ENCODE data around the gene KIF26B. TPM values are rescaled to one million over a fixed set of nuclear protein-coding genes. Genes with fewer than 3 reads are reported as not detected.

KIF26B gene
- total and polyA plus RNA-seq, 10 of the 15 experiments (the other 5 are each of a cell fraction or from before 2014, with no cell fraction given) = 0.35 to 11.6 (median 2.2) TPM

DNA sequence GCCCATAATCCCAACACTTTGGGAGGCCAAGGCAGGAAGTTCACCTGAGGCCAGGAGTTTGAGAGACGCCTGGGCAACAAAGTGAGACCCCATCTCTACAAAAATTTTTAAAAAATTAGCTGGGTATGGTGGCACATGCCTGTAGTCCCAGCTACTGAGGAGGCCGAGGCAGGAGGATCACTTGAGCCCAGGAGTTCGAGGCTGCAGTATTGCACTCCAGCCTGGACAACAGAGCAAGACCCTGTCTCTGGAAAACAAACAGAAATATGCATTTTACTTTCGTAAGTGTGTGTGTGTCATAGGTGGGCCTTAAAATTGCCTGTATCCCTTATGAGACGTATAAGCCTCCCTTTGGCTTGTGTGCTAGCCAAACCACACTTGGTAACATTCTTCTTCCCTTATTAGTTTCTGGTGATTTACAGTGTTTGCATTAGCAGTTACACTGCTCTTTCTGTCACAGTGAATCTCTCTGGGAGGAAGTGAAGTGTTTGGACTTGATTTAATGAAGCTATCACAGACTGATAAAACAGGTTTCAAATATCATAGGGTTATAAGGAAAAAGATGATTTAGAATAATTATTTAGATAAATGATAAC is 48.9 kb upstream of the KIF26B start:
- no peaks in the 10 kb centered on the region for H3K4me1 ChIP-seq (ENCODE audit: control insufficient read depth, insufficient read depth, low read length)
- ChIA-PET SMC1A (ENCODE audit: uncharacterized antibody, unreplicated experiment) (no interaction called here), CTCF (no interaction called here), POLR2A (no interaction called here), RAD21 (ENCODE audit: unreplicated experiment) (no interaction called here)
- in situ Hi-C loops (cut with MboI) (no loop called here), intact Hi-C loops (cut with micrococcal nuclease; ENCODE audit: unreplicated experiment) (no loop called here)
- no peak for FAIRE-seq
- no peak overlapping the region for H3K4me3 ChIP-seq
- H3K9ac ChIP-seq (ENCODE audit: control insufficient read depth, insufficient read depth, low read length) = no peak overlapping the region
- no peak overlapping the region for H3K4me2 ChIP-seq (ENCODE audit: control insufficient read depth, insufficient read depth)
- H3K79me2 ChIP-seq (ENCODE audit: control insufficient read depth, insufficient read depth, low read length) = no peaks in the 10 kb centered on the region
- no peaks in the 10 kb centered on the region for H4K20me1 ChIP-seq (ENCODE audit: control insufficient read depth, insufficient read depth)
- no peaks in the 10 kb centered on the region for H3K36me3 ChIP-seq (ENCODE audit: control insufficient read depth in 2 of 2, insufficient read depth in 2 of 2, low read length in 1 of 2)
- H3K27ac ChIP-seq (ENCODE audit: control insufficient read depth, insufficient read depth) = no peak overlapping the region
- ATAC-seq = no peak
- TF ChIP-seq, protein P1, sequence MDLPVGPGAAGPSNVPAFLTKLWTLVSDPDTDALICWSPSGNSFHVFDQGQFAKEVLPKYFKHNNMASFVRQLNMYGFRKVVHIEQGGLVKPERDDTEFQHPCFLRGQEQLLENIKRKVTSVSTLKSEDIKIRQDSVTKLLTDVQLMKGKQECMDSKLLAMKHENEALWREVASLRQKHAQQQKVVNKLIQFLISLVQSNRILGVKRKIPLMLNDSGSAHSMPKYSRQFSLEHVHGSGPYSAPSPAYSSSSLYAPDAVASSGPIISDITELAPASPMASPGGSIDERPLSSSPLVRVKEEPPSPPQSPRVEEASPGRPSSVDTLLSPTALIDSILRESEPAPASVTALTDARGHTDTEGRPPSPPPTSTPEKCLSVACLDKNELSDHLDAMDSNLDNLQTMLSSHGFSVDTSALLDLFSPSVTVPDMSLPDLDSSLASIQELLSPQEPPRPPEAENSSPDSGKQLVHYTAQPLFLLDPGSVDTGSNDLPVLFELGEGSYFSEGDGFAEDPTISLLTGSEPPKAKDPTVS (IDR thresholded peaks at IDR 0.05; ENCODE audit: low read depth, low read length) = no peak
- TF ChIP-seq KLF5 (IDR thresholded peaks at IDR 0.05; ENCODE audit: partially characterized antibody) = no peak
- no peak for TF ChIP-seq MTA2 (IDR thresholded peaks at IDR 0.05; ENCODE audit: low read depth)
- TF ChIP-seq ELK1 (IDR thresholded peaks at IDR 0.05; ENCODE audit: low read depth, low read length) = no peak
- no peak for TF ChIP-seq IRF4 (IDR thresholded peaks at IDR 0.05; ENCODE audit: low read depth, low read length)
- no peak for TF ChIP-seq RFX5 (IDR thresholded peaks at IDR 0.05; ENCODE audit: low read depth, low read length)
- TF ChIP-seq WRNIP1 (IDR thresholded peaks at IDR 0.05; ENCODE audit: borderline replicate concordance, low read depth, low read length) = no peak
- TF ChIP-seq USF1 (IDR thresholded peaks at IDR 0.05; ENCODE audit: borderline replicate concordance, extremely low read length, insufficient read depth, low read depth, low read length) = no peak
- no peak for TF ChIP-seq NFYB (IDR thresholded peaks at IDR 0.05; ENCODE audit: insufficient read depth, low read depth, low read length)
- no peak for TF ChIP-seq POU2F2 (IDR thresholded peaks at IDR 0.05; ENCODE audit: borderline replicate concordance, low read depth, low read length)
- no peak for TF ChIP-seq CBX3 (IDR thresholded peaks at IDR 0.05; ENCODE audit: borderline replicate concordance, low read depth)
- no peak for TF ChIP-seq NFIC (IDR thresholded peaks at IDR 0.05; ENCODE audit: low read depth, low read length)
- TF ChIP-seq FOXM1 (IDR thresholded peaks at IDR 0.05; ENCODE audit: low read depth, low read length) = no peak
- no peak for TF ChIP-seq RAD51 (IDR thresholded peaks at IDR 0.05)
- no peak for TF ChIP-seq JUNB (IDR thresholded peaks at IDR 0.05)
- no peak for TF ChIP-seq RAD21 (IDR thresholded peaks at IDR 0.05; ENCODE audit: insufficient read depth, low read depth, low read length)
- TF ChIP-seq ZNF207 (IDR thresholded peaks at IDR 0.05; ENCODE audit: borderline replicate concordance) = no peak
- no peaks in the 10 kb centered on the region for H3K9me3 ChIP-seq (replicated peaks; ENCODE audit: control insufficient read depth, insufficient read depth, low read length)
- H3K27me3 ChIP-seq (replicated peaks in 1 of 2; ENCODE audit: control insufficient read depth in 2 of 2, insufficient read depth in 2 of 2, low read length in 1 of 2) = no peaks in the 10 kb centered on the region; a peak in 1 of 4 replicates
- BruUV-seq (replicated peaks) = no TSS peak
- WGBS (ENCODE audit: insufficient coverage, insufficient replicate concordance, low lambda C conversion rate, missing lambda C conversion rate) = 7% methylated on average over 5 of the region's 5 CpGs
- no peak overlapping the region for H2AFZ ChIP-seq (ENCODE audit: control insufficient read depth, low read depth, low read length)
- no peak for DNase-seq (ENCODE audit: low read depth, low spot score)
